Activated naive CD8-positive, alpha-beta T cell treated with anti-CD3 and anti-CD28 coated beads, Interleukin-2, amount 10 ng/mL, durations not matched to agents 7 days and 5 days (primary cell): Measurements from ENCODE around the gene PLEKHA7. TPM values are rescaled to one million over a fixed set of nuclear protein-coding genes. Genes with fewer than 3 reads are reported as not detected.
A peak's percentile ranks its signal among the peaks of the same experiment; 100 is the strongest.

Experiments
- ATAC-seq: fragments of 150-1000 bp; cut with Tn5 transposase; one replicate; pipeline ENCODE4 v1.10.0; 2021; ENCODE audit warnings: low read depth, moderate library complexity
- POLR2A ChIA-PET: fragments of 350-600 bp; sonication (Branson Sonifier 250); formaldehyde crosslinking; loops from one replicate; lab custom pipeline; 2021; ENCODE audit warnings: antibody characterized with exemption; lab: Charles Lee
- DNase-seq: peaks from one replicate; pipeline ENCODE4 v3.0.0; 2021
- H3K27ac Mint-ChIP-seq: one replicate; pipeline ENCODE4 v1.8.0; 2022; ENCODE audit warnings: mild to moderate bottlenecking, mixed read lengths
- H3K27me3 Mint-ChIP-seq: one replicate; pipeline ENCODE4 v1.8.0; 2022; ENCODE audit warnings: mild to moderate bottlenecking, moderate library complexity, mixed read lengths
- H3K36me3 Mint-ChIP-seq: one replicate; pipeline ENCODE4 v1.8.0; 2021; ENCODE audit warnings: mild to moderate bottlenecking, mixed read lengths
- H3K4me1 Mint-ChIP-seq: one replicate; pipeline ENCODE4 v1.8.0; 2021; ENCODE audit warnings: mixed read lengths
- H3K4me3 Mint-ChIP-seq: one replicate; pipeline ENCODE4 v1.8.0; 2022; ENCODE audit warnings: mild to moderate bottlenecking, moderate library complexity, mixed read lengths
- H3K9me3 Mint-ChIP-seq: one replicate; pipeline ENCODE4 v1.8.0; 2021; ENCODE audit warnings: mixed read lengths
- total RNA-seq, 2 experiments: library from RNA; stranded (reverse); gene quantifications; one replicate each; pipeline ENCODE4 v1.2.3, GENCODE V29; 2021

The PLEKHA7 gene
- total RNA-seq, 2 experiments from 2014 or later = 1.2 to 2.0 TPM

DNA sequence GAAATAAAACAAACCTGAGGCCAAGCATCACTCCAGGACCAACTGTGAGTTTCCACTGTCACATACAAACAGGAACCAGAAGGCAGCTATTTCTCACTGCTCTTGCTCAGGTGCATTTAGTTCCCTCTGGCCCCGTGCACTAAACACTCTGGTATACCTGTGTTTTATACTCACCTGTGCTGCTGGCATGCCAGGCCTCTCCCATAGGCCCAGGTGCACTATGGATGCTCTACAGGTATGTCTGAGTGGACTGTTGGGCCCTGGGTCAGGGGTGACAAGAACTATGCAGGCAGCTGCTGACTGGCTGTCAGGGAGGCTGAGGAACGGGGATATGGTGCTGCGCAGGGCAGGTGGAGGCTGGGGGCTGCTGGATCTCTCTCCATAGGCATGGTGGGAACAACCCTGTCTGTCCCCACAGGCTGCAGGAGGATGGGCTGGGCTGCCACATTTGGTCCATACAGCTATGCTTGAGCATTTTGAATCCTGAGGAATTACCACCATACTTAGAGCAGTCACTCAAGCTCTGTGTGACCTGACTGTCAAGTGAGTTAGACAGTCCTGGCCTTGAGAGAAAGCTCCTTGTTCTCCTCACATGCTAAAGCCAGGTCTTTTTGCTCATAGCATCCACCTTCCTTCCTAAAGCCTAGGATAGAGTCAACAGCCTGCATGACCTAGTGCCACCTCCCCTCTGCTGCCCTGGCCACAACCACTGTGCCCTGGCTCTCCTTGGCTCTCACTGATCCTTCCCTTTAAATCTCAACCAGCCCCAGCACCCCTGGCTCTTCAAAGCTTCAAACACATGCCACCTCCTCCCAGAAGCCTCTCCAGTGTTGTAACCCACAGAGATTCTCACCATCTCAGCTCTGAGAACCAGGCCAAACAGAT lies 202.8 kb downstream of the PLEKHA7 start:
- Mint-ChIP-seq H3K9me3 (no peaks in the 10 kb centered on the region), H3K4me3 (no peak overlapping the region), H3K36me3 (no peaks in the 10 kb centered on the region), H3K27ac (no peak overlapping the region), H3K27me3 (peaks cover 7% of the 10 kb centered on the region), H3K4me1 (peaks cover 6% of the 10 kb centered on the region)
- no peak for ATAC-seq
- no peak for DNase-seq
- POLR2A ChIA-PET = no interaction called here

- Mint-ChIP-seq H3K36me3 (no peaks in the 10 kb centered on the region), H3K4me3 (no peak overlapping the region), H3K4me1 (peaks cover 6% of the 10 kb centered on the region), H3K27me3 (peaks cover 7% of the 10 kb centered on the region), H3K27ac (no peak overlapping the region), H3K9me3 (no peaks in the 10 kb centered on the region)
- DNase-seq (no peak), ATAC-seq (no peak)
- POLR2A ChIA-PET = no interaction called here
Observed at GRCh38 chr11:16809886-16810668, 204.1 kb downstream of the PLEKHA7 start.

DNA sequence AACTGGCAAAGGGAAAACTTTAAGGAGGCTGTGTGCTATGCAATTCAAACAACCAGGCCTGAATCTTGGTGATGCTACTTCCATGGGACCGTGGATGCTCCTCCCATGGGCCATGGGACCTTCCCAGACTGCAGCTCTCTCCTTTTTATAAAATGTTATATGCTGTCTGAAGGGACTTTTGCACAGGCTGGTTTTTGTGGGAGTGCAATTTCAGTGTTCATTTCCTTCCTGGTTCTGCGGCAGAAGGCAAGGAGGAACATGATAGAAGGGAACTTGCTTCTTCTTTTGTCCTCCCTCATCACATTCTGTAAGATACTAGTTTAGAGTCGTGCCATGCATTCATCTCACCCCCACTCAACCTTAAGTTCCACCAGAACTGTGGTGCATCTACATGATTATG lies 206.9 kb downstream of the PLEKHA7 start:
- DNase-seq (no peak), ATAC-seq (no peak)
- peaks cover 6% of the 10 kb centered on the region for H3K27me3 Mint-ChIP-seq
- no peaks in the 10 kb centered on the region for H3K36me3 Mint-ChIP-seq
- peaks cover 6% of the 10 kb centered on the region for H3K4me1 Mint-ChIP-seq
- no peak overlapping the region for H3K27ac Mint-ChIP-seq
- no peak overlapping the region for H3K4me3 Mint-ChIP-seq
- POLR2A ChIA-PET = no interaction called here
- H3K9me3 Mint-ChIP-seq = no peaks in the 10 kb centered on the region

GRCh38 chr11:16806791-16807190 lies 207.4 kb downstream of the PLEKHA7 start:
- DNase-seq (no peak), ATAC-seq (no peak)
- no peak overlapping the region for H3K27ac Mint-ChIP-seq
- H3K4me3 Mint-ChIP-seq = no peak overlapping the region
- H3K9me3 Mint-ChIP-seq = no peaks in the 10 kb centered on the region
- peaks cover 6% of the 10 kb centered on the region for H3K4me1 Mint-ChIP-seq
- H3K27me3 Mint-ChIP-seq = peaks cover 6% of the 10 kb centered on the region
- POLR2A ChIA-PET = no interaction called here
- no peaks in the 10 kb centered on the region for H3K36me3 Mint-ChIP-seq

DNA sequence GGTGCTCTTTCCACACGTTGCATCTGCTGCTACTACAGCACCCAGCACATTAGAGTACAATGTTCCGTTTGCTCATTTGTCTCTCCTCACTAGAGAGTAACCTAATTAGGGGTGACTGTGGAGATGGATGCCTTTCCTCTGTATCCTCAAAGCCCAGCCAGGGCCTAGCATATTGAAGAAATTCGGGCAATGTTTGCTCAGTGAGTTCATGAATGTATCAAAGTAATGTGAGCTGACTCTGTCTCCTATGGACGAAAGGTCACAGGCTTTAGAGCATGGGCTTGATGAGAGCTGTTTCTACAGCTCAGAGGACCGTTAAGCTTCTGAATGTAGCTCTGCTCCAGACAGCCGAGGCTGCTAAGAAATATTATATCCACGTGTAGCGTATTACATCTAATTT lies 208.3 kb downstream of the PLEKHA7 start:
- H3K27me3 Mint-ChIP-seq = peaks cover 6% of the 10 kb centered on the region
- POLR2A ChIA-PET = no interaction called here
- H3K9me3 Mint-ChIP-seq = no peaks in the 10 kb centered on the region
- DNase-seq = no peak
- no peak overlapping the region for H3K27ac Mint-ChIP-seq
- H3K4me1 Mint-ChIP-seq = peaks cover 6% of the 10 kb centered on the region
- H3K36me3 Mint-ChIP-seq = no peaks in the 10 kb centered on the region
- H3K4me3 Mint-ChIP-seq = no peak overlapping the region
- ATAC-seq = no peak

- no peak overlapping the region for H3K4me3 Mint-ChIP-seq
- no peaks in the 10 kb centered on the region for H3K9me3 Mint-ChIP-seq
- no peak overlapping the region for H3K27ac Mint-ChIP-seq
- peaks cover 6% of the 10 kb centered on the region for H3K27me3 Mint-ChIP-seq
- H3K36me3 Mint-ChIP-seq = no peaks in the 10 kb centered on the region
- no peak for ATAC-seq
- DNase-seq = no peak
- POLR2A ChIA-PET = no interaction called here
- H3K4me1 Mint-ChIP-seq = peaks cover 6% of the 10 kb centered on the region
Observed at GRCh38 chr11:16804104-16804947, 209.9 kb downstream of the PLEKHA7 start.

GRCh38 chr11:16801288-16801980 lies 212.8 kb downstream of the PLEKHA7 start:
- no peaks in the 10 kb centered on the region for H3K4me1 Mint-ChIP-seq
- no peaks in the 10 kb centered on the region for H3K9me3 Mint-ChIP-seq
- H3K27ac Mint-ChIP-seq = no peak overlapping the region
- no peak overlapping the region for H3K4me3 Mint-ChIP-seq
- peaks cover 2% of the 10 kb centered on the region for H3K27me3 Mint-ChIP-seq
- ATAC-seq = no peak
- no peak for DNase-seq
- no peaks in the 10 kb centered on the region for H3K36me3 Mint-ChIP-seq
- POLR2A ChIA-PET = no interaction called here

DNA sequence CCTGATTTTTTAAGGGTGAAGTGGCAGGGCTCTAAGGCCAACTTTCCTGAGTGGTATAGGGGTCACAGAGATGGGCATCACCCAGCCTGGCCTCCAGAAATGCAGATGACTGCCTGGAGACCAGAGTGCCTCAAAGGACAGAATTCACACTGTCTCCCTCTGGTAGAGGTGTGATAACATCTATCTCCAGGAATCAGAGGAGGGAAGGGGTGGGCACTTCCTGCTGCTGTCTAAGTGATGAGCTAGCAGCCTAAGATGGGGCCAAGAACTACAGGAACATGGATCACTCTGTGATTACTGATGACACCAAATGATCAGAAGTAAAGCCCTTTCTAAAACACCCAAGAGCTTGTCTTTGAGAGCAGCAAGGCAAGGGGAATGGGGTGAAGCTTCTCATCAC lies 213.8 kb downstream of the PLEKHA7 start:
- DNase-seq (no peak), ATAC-seq (no peak)
- Mint-ChIP-seq H3K36me3 (no peaks in the 10 kb centered on the region), H3K4me3 (no peak overlapping the region), H3K27me3 (peaks cover 2% of the 10 kb centered on the region), H3K9me3 (no peaks in the 10 kb centered on the region), H3K27ac (no peak overlapping the region), H3K4me1 (no peaks in the 10 kb centered on the region)
- POLR2A ChIA-PET = no interaction called here

GRCh38 chr11:16799890-16800289 lies 214.3 kb downstream of the PLEKHA7 start:
- peaks cover 5% of the 10 kb centered on the region for H3K4me1 Mint-ChIP-seq
- H3K27ac Mint-ChIP-seq = no peak overlapping the region
- DNase-seq = no peak
- peaks cover under 1% of the 10 kb centered on the region for H3K27me3 Mint-ChIP-seq
- POLR2A ChIA-PET = no interaction called here
- H3K4me3 Mint-ChIP-seq = no peak overlapping the region
- H3K9me3 Mint-ChIP-seq = no peaks in the 10 kb centered on the region
- no peaks in the 10 kb centered on the region for H3K36me3 Mint-ChIP-seq
- ATAC-seq = no peak

DNA sequence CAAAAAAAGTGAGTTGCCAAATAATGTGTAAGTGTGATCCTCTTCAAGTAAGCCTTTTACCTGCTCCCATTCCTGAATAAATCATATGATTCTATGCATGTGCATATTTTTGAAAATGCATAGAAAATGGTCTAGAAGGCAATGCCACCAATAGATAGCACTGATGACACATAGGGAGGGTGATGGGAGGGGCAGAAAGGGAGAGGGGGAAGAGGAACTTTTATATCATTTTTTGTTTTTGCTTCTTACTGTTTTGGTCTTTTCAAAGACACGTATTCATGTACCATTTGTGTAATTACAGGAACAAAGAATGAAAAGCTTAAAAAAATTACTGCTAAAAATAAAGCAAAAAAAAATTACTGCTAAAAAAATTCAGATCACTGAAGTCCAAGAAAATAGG lies 215.0 kb downstream of the PLEKHA7 start:
- no peak for DNase-seq
- Mint-ChIP-seq H3K36me3 (no peaks in the 10 kb centered on the region), H3K4me3 (no peak overlapping the region), H3K27ac (no peak overlapping the region), H3K4me1 (peaks cover 6% of the 10 kb centered on the region), H3K9me3 (no peaks in the 10 kb centered on the region), H3K27me3 (no peaks in the 10 kb centered on the region)
- ATAC-seq = no peak
- POLR2A ChIA-PET = no interaction called here

- H3K4me3 Mint-ChIP-seq = no peak overlapping the region
- no peaks in the 10 kb centered on the region for H3K27me3 Mint-ChIP-seq
- no peaks in the 10 kb centered on the region for H3K36me3 Mint-ChIP-seq
- no peak overlapping the region for H3K27ac Mint-ChIP-seq
- DNase-seq (no peak), ATAC-seq (no peak)
- POLR2A ChIA-PET = no interaction called here
- peaks cover 6% of the 10 kb centered on the region for H3K4me1 Mint-ChIP-seq
- no peaks in the 10 kb centered on the region for H3K9me3 Mint-ChIP-seq
Observed at GRCh38 chr11:16797776-16798175, 216.4 kb downstream of the PLEKHA7 start.

DNA sequence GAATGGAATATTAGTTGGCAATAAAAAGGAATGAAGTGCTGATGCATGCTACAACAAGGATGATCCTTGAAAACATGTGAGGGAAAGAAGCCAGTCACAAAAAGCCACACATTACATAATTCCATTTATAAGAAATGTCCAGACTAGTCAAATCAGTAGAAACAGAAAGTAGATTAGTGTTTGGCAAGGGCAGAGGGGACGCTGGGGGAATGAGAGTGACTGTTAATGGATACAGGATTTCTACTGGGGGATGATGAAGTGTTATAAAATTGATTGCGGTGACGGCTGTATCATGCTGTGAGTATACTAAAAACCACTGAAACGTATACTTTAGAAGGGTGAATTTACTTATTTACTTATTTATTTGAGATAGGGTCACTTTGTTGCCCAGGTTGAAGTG lies 217.9 kb downstream of the PLEKHA7 start:
- no peaks in the 10 kb centered on the region for H3K36me3 Mint-ChIP-seq
- H3K4me3 Mint-ChIP-seq = no peak overlapping the region
- H3K27ac Mint-ChIP-seq = no peak overlapping the region
- H3K9me3 Mint-ChIP-seq = no peaks in the 10 kb centered on the region
- DNase-seq = no peak
- H3K4me1 Mint-ChIP-seq = peaks cover 12% of the 10 kb centered on the region
- POLR2A ChIA-PET = no interaction called here
- H3K27me3 Mint-ChIP-seq = peaks cover 2% of the 10 kb centered on the region
- ATAC-seq = no peak

DNA sequence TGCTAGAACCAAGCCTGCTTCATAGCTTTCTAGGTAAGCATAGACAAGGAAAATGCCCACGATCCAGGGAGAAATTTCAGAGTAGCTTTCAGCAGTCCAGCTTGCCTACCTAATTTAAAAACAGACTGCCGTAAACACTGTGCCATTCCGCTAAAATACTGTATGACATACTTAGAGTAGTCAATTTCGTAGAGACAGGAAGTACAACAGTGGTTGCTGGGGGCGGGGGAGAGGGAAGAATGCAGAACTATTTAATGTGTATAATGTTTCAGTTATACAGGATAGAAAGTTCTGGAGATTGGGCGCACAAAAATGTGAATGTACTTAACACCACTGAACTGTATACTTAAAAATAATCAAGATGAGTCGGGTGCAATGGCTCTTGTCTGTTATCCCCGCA lies 219.1 kb downstream of the PLEKHA7 start:
- peaks cover 12% of the 10 kb centered on the region for H3K4me1 Mint-ChIP-seq
- POLR2A ChIA-PET = no interaction called here
- no peaks in the 10 kb centered on the region for H3K9me3 Mint-ChIP-seq
- H3K27me3 Mint-ChIP-seq = peaks cover 2% of the 10 kb centered on the region
- H3K4me3 Mint-ChIP-seq = no peak overlapping the region
- DNase-seq (no peak), ATAC-seq (peak; percentile 67)
- H3K27ac Mint-ChIP-seq = peak overlapping the region; percentile 50
- H3K36me3 Mint-ChIP-seq = no peaks in the 10 kb centered on the region
